GM18873 (cell line): ENCODE measurements around the gene GJD2.

ENCODE experiments used
- ATAC-seq: cut with Tn5 transposase; IDR thresholded peaks from one replicate; pipeline ENCODE4 v1.9.1; 2021; ENCODE audit warnings: mild to moderate bottlenecking, moderate library complexity, moderate number of reproducible peaks; ENCODE audit not compliant: unreplicated experiment, low FRiP score

GJD2 gene

GRCh38 chr15:34773917-34774316 is 19.1 kb upstream of the GJD2 start:
- ATAC-seq: no peak

GRCh38 chr15:34773013-34773412 is 18.2 kb upstream of the GJD2 start:
- no peak for ATAC-seq

GRCh38 chr15:34772312-34772711 is 17.5 kb upstream of the GJD2 start:
- ATAC-seq: no peak

- ATAC-seq: no peak
These were observed 14.9 kb upstream of the GJD2 start for GRCh38 chr15:34769711-34770110.

- ATAC-seq: no peak
These were observed 13.7 kb upstream of the GJD2 start for GRCh38 chr15:34768530-34768929.

- no peak for ATAC-seq
These were observed 10.9 kb upstream of the GJD2 start for GRCh38 chr15:34765741-34766140.

GRCh38 chr15:34760909-34761308 is 6.1 kb upstream of the GJD2 start:
- no peak for ATAC-seq

- ATAC-seq: no peak
These were observed 5.2 kb upstream of the GJD2 start for GRCh38 chr15:34759992-34760391.

- no peak for ATAC-seq
These were observed 4.5 kb upstream of the GJD2 start for GRCh38 chr15:34759347-34759746.

GRCh38 chr15:34757262-34757661 is 2.5 kb upstream of the GJD2 start:
- ATAC-seq: no peak

GRCh38 chr15:34755419-34755773 is 598 bp upstream of the GJD2 start:
- no peak for ATAC-seq

GRCh38 chr15:34754171-34754601 is 612 bp downstream of the GJD2 start:
- ATAC-seq: no peak

GRCh38 chr15:34753236-34753894 is 1.4 kb downstream of the GJD2 start:
- no peak for ATAC-seq

GRCh38 chr15:34749691-34750090 is 5.1 kb downstream of the GJD2 start:
- no peak for ATAC-seq

- ATAC-seq: no peak
These were observed 15.5 kb downstream of the GJD2 start for GRCh38 chr15:34739346-34739745.

- ATAC-seq: no peak
These were observed 16.8 kb downstream of the GJD2 start for GRCh38 chr15:34738002-34738401.

- no peak for ATAC-seq
These were observed 17.3 kb downstream of the GJD2 start for GRCh38 chr15:34737477-34737876.

GRCh38 chr15:34734303-34734702 is 20.5 kb downstream of the GJD2 start:
- no peak for ATAC-seq

- ATAC-seq: no peak
These were observed 21.2 kb downstream of the GJD2 start for GRCh38 chr15:34733621-34734020.

- no peak for ATAC-seq
These were observed 22.4 kb downstream of the GJD2 start for GRCh38 chr15:34732430-34732829.

GRCh38 chr15:34730701-34731100 is 24.1 kb downstream of the GJD2 start:
- no peak for ATAC-seq

GRCh38 chr15:34729886-34730285 is 24.9 kb downstream of the GJD2 start:
- no peak for ATAC-seq

GRCh38 chr15:34729056-34729455 is 25.7 kb downstream of the GJD2 start:
- no peak for ATAC-seq
